Activated T-helper 2 cell treated with anti-CD3 and anti-CD28 coated beads, Interferon-gamma antibody, Interleukin-2, Interleukin-4, amounts not matched to agents 10 μg/mL and 5 μg/mL and 100 μg/mL, durations not matched to agents 14 hours and 24 hours and 36 hours (primary cell): ENCODE data around the gene DDX23. TPM values are rescaled to one million over a fixed set of nuclear protein-coding genes. Genes with fewer than 3 reads are reported as not detected.

Experiments used
- DNase-seq: peaks from one replicate; pipeline ENCODE4 v3.0.0; 2021; ENCODE audit warnings: low spot score
- H3K27ac Mint-ChIP-seq: one replicate; pipeline ENCODE4 v1.8.0; 2021; ENCODE audit warnings: mixed read lengths
- H3K27me3 Mint-ChIP-seq: one replicate; pipeline ENCODE4 v1.8.0; 2021; ENCODE audit warnings: low read depth, mixed read lengths
- H3K36me3 Mint-ChIP-seq: one replicate; pipeline ENCODE4 v1.8.0; 2021; ENCODE audit warnings: low read depth, mixed read lengths
- H3K4me1 Mint-ChIP-seq: one replicate; pipeline ENCODE4 v1.8.0; 2021; ENCODE audit warnings: low read depth, mixed read lengths
- H3K4me3 Mint-ChIP-seq: one replicate; pipeline ENCODE4 v1.8.0; 2021; ENCODE audit warnings: low read depth, mild to moderate bottlenecking, moderate library complexity, mixed read lengths
- H3K9me3 Mint-ChIP-seq: one replicate; pipeline ENCODE4 v1.8.0; 2021; ENCODE audit warnings: mixed read lengths
- intact Hi-C: fragments of 100-400 bp; cut with micrococcal nuclease; formaldehyde crosslinking; loops from one replicate; pipeline ENCODE4 v1.15.1; 2023
- total RNA-seq: library from RNA; stranded (reverse); gene quantifications from 2 replicates; pipeline ENCODE4 v1.2.3, GENCODE V29; 2022

The DDX23 gene
- total RNA-seq, 1 donor from 2014 or later, result 124 TPM

DNA sequence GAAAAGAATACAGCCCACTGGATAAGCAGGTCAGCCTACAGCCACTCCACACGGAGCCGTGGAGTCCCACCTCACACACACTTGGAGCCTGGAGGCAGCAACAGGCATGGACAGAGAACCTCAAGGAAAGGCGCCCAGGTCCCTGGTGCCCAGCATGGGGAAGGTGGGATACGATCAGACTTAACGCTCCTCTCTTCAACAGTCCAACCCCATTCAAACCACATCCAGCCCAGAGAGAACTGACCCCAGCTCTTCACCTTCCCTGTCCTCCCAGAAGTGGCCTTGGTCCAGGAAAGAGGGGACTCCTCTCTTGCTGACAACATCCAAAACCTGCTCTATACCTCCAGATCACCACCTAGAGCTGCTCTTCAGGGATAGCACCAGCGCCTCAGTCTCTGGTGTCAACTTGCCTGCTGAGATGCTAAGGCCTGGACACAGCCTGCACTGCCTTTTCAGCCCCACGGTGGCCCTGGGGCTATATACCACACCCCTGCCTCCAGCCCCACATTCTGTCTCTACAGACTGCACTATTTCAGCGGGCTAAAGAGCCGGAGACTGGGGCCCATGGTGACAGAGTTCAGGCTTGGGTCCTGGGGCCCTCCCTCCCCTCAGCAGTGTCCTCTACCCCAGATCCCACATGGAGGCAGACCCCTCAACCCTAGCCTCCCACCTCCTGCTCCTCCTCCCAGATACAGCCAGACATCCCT is 70.1 kb downstream of the DDX23 start:
- intact Hi-C loops, result no loop called here
- Mint-ChIP-seq H3K9me3 (no peaks in the 10 kb centered on the region), H3K27ac (no peak overlapping the region), H3K4me3 (no peak overlapping the region), H3K27me3 (peaks cover 17% of the 10 kb centered on the region), H3K36me3 (no peaks in the 10 kb centered on the region), H3K4me1 (no peaks in the 10 kb centered on the region)
- no peak for DNase-seq

DNA sequence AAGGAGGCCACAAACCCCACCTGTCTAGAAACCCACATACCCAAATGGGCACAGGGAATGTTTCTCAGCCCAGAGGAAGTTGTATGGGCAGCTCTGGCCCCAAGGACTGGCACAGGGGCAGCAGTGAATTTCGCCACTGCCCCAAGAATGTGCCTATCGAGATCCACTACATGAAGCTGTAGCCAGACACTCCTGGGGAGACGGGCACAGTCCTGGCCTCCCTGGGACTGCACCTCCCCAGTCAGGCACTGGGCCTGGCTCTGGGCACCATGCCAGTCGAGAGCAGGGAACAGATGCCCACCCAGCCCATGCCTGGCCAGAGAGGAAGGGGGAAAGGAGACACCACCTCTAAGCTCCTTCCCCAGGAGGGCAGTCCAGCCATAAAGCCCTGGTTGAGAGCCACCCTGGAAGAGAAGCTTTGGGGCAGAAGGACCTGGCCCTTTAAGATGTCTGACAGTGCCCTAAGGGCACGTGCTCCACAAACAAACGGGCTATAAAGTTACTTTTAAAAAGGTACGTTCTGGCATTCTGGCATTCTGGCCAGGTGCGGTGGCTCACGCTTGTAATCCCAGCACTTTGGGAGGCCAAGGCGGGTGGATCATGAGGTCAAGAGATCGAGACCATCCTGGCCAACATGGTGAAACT is 71.5 kb downstream of the DDX23 start:
- Mint-ChIP-seq H3K27ac (no peak overlapping the region), H3K9me3 (no peaks in the 10 kb centered on the region), H3K27me3 (peaks cover 6% of the 10 kb centered on the region), H3K36me3 (no peaks in the 10 kb centered on the region), H3K4me3 (no peak overlapping the region), H3K4me1 (no peaks in the 10 kb centered on the region)
- intact Hi-C loops, result no loop called here
- DNase-seq, result no peak

DNA sequence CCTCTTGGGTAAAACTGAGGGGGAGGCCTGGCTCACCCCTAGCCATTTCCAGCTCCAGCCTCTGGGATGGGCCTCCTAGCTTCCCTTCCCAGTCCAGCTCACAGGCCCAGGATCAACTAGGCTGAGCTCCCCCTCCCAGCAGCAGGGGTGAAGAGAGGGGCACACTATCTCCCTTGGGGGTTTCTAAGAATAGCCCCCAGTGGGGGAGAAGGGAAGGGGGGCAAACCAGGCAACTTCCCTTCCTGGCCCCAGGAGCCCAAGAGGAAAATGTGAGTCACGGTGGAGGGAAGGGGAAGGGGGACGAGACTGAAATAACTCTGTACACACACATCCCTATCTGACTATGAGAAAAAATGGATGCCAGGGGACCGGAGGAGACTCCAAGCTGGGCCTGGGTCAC is 72.1 kb downstream of the DDX23 start:
- Mint-ChIP-seq H3K4me3 (no peak overlapping the region), H3K4me1 (no peaks in the 10 kb centered on the region), H3K36me3 (no peaks in the 10 kb centered on the region), H3K27ac (no peak overlapping the region), H3K9me3 (no peaks in the 10 kb centered on the region), H3K27me3 (peaks cover 2% of the 10 kb centered on the region)
- DNase-seq, result no peak
- intact Hi-C loops, result no loop called here

Other genes with a start within 250 kb of the DDX23 start
- gene KANSL2, start 169.9 kb downstream of the DDX23 start, total RNA-seq, result 59.5 and 62.7 TPM in 2 replicates
- 70.2 and 71.9 TPM in 2 replicates for gene CCNT1, start 135.5 kb downstream of the DDX23 start, total RNA-seq
- 0.39 and 0.55 TPM in 2 replicates for gene ADCY6, start 63.1 kb downstream of the DDX23 start, total RNA-seq
- gene CACNB3, start 33.7 kb downstream of the DDX23 start, total RNA-seq, result 11.5 and 13.1 TPM in 2 replicates
- 3.5 and 4.7 TPM in 2 replicates for gene RND1, start 13.7 kb upstream of the DDX23 start, total RNA-seq
- 66.2 and 72.7 TPM in 2 replicates for gene FKBP11, start 73.3 kb upstream of the DDX23 start, total RNA-seq
- gene ARF3, start 105.3 kb upstream of the DDX23 start, total RNA-seq, result 133 and 135 TPM in 2 replicates
- gene WNT10B, start 119.6 kb upstream of the DDX23 start, total RNA-seq, result 0.80 and 1.0 TPM in 2 replicates
- gene WNT1, start 126.2 kb upstream of the DDX23 start, total RNA-seq, result 0.60 and 0.66 TPM in 2 replicates
- gene DDN, start 147.2 kb upstream of the DDX23 start, total RNA-seq, result 0.60 and 0.91 TPM in 2 replicates
- gene PRKAG1, start 166.6 kb upstream of the DDX23 start, total RNA-seq, result 65.1 and 65.7 TPM in 2 replicates
- 93.3 and 100 TPM in 2 replicates for gene KMT2D, start 208.6 kb upstream of the DDX23 start, total RNA-seq
- 14.2 and 16.0 TPM in 2 replicates for gene RHEBL1, start 217.8 kb upstream of the DDX23 start, total RNA-seq
- not detected in 2 replicates for gene DHH, start 242.6 kb upstream of the DDX23 start, total RNA-seq